GM12801 (cell line): ENCODE results near the gene TRAPPC14.

ENCODE experiments used
- CTCF ChIP-seq: IDR thresholded peaks from one replicate; pipeline ENCODE4 v1.5.1; 2011; ENCODE audit warnings: control low read depth; ENCODE audit not compliant: insufficient read length; ENCODE audit errors: extremely low read depth

Gene TRAPPC14

DNA sequence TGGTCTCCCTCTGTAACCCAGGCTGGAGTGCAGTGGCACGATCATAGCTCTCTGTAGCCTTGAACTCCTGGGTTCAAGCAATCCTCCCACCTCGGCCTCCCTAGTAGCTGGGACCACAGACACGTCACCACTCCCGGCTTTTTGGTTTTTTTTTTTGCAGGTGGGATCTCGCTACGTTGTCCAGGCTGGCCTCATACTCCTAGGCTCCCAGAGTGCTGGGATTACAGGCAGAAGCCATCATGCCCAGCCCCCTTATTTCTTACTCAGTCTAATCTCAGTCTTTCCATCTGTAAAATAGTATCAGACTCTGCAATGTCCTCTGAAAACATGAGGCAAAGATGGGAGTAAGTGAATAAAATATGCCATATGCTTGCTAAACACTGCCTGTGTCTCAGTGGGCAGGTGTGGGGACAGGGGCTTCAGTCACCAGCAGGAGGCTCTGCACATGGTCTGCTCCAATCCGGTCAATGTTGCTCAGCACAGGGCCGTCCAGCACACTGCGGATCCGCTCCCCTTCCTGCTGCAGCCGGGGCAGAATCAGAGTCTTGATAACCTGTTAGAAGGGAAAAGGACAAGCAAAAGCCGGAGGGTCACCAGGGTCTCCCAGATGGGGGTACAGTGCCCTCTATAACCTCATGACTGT, 48.9 kb downstream of the TRAPPC14 start:
- TF ChIP-seq CTCF = no peak

GRCh38 chr7:100107890-100108289, 50.6 kb downstream of the TRAPPC14 start:
- no peak for TF ChIP-seq CTCF

DNA sequence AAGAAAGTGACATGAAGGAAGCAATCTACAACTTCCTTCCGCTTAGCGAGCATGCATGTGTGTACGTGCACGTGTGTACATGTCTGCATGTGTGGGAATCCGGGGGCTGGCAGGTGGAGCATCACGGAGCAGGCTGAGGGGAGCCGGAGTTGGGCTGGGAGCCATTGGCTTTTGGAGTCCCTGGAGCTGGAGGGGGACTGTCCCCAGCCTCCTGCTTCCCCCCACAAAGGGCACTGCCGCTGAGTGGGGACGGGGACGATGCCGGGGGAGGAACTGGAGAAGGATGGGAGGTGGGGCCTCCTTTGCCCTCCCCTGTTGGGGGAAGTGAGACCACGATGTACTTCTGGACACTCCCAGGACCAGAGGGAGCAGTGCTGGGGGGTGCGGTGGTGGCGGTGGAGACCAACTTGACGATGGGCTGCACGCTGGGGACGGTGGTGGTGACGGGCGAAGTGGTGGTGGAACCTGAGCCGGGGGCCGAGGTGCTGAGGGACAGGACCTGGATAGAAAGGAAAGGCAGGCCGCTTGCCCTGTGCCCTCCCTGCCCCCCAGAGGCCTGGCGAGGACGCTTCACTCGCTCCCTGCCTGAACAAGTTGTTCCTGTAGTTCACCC, 51.3 kb downstream of the TRAPPC14 start:
- no peak for TF ChIP-seq CTCF

GRCh38 chr7:100106633-100107032, 51.9 kb downstream of the TRAPPC14 start:
- TF ChIP-seq CTCF = no peak

DNA sequence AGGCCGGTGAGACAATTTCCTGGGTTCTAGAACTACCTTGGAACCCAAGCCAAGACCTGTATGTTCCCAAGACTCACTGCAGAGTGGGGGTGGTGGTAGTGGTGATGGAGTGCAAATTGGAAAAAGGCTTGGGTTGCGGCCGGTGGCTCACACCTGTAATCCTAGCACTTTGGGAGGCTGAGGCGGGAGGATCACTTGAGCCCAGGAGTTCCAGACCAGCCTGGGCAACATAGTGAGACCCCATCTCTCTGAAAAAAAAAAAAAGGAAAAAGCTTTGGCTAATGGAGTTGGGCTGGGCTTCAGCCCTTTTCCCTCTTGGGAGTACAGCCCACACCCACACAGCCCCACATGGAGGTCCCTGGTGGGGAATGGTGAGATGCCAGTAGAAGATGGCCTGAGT, 53.0 kb downstream of the TRAPPC14 start:
- TF ChIP-seq CTCF = no peak
